ES-I3 (cell line): ENCODE measurements around the gene C16orf54.
"Not testable (repeated sequence)": the region's sequence is repeated elsewhere in the genome, so short reads cannot be mapped to it uniquely, and the experiment has no call there.

ENCODE experiments used
- H3K36me3 ChIP-seq: 2 replicates; pipeline ENCODE4 v1.6.1; 2013; ENCODE audit warnings: mild to moderate bottlenecking, low read length, control low read depth, moderate library complexity; ENCODE audit not compliant: insufficient read depth
- H3K4me1 ChIP-seq: 2 replicates; pipeline ENCODE4 v1.6.1; 2013; ENCODE audit warnings: mild to moderate bottlenecking, control low read depth, low read length; ENCODE audit not compliant: insufficient read depth
- H3K9ac ChIP-seq: 2 replicates; pipeline ENCODE4 v1.6.1; 2013; ENCODE audit warnings: low read depth, mild to moderate bottlenecking, low read length, moderate library complexity
- H3K9me3 ChIP-seq: 2 replicates; pipeline ENCODE4 v1.6.1; 2013; ENCODE audit warnings: mild to moderate bottlenecking, low read length, moderate library complexity; ENCODE audit not compliant: control insufficient read depth, insufficient read depth

The C16orf54 gene

GRCh38 chr16:29698484-29699323, 47.1 kb downstream of the C16orf54 start:
- Histone ChIP-seq H3K4me1 (peaks cover 16% of the 10 kb centered on the region), H3K36me3 (no peaks in the 10 kb centered on the region), H3K9ac (no peak overlapping the region), H3K9me3 (no peaks in the 10 kb centered on the region; the same call in 1 of the 2 replicates)

GRCh38 chr16:29698042-29698441, 47.7 kb downstream of the C16orf54 start:
- Histone ChIP-seq H3K36me3 (no peaks in the 10 kb centered on the region), H3K4me1 (peaks cover 16% of the 10 kb centered on the region), H3K9me3 (no peaks in the 10 kb centered on the region; the same call in 1 of the 2 replicates), H3K9ac (no peak overlapping the region)

GRCh38 chr16:29697391-29697790, 48.4 kb downstream of the C16orf54 start:
- Histone ChIP-seq H3K9ac (no peak overlapping the region), H3K36me3 (no peaks in the 10 kb centered on the region), H3K4me1 (peaks cover 12% of the 10 kb centered on the region), H3K9me3 (no peaks in the 10 kb centered on the region; the same call in 1 of the 2 replicates)

GRCh38 chr16:29696881-29697331, 48.9 kb downstream of the C16orf54 start:
- Histone ChIP-seq H3K4me1 (peaks cover 11% of the 10 kb centered on the region; the same call in 1 of the 2 replicates), H3K9ac (no peak overlapping the region), H3K36me3 (no peaks in the 10 kb centered on the region), H3K9me3 (no peaks in the 10 kb centered on the region; the same call in 1 of the 2 replicates)

- H3K9ac ChIP-seq, H3K9me3 ChIP-seq, H3K36me3 ChIP-seq: not testable (repeated sequence)
- peaks cover 11% of the 10 kb centered on the region; the same call in 1 of the 2 replicates for H3K4me1 ChIP-seq
These were observed 50.1 kb downstream of the C16orf54 start for GRCh38 chr16:29695675-29696074.

- Histone ChIP-seq H3K9me3 (no peaks in the 10 kb centered on the region; the same call in 1 of the 2 replicates), H3K9ac (no peak overlapping the region)
These were observed 51.2 kb downstream of the C16orf54 start for GRCh38 chr16:29694384-29695195.

GRCh38 chr16:29692606-29693005, 53.2 kb downstream of the C16orf54 start:
- H3K4me1 ChIP-seq, H3K9me3 ChIP-seq, H3K9ac ChIP-seq, H3K36me3 ChIP-seq: not testable (repeated sequence)

More at GRCh38 chr16:29694384-29695195, 51.2 kb downstream of the C16orf54 start:
- no peaks in the 10 kb centered on the region for H3K36me3 ChIP-seq
- H3K4me1 ChIP-seq, result peaks cover 9% of the 10 kb centered on the region; the same call in 1 of the 2 replicates
